Measurements from ENCODE around the gene LRSAM1.

LRSAM1 gene

GRCh38 chr9:127537792-127538191 lies 86.5 kb downstream of the LRSAM1 start:
- no peak for DNase-seq

DNA sequence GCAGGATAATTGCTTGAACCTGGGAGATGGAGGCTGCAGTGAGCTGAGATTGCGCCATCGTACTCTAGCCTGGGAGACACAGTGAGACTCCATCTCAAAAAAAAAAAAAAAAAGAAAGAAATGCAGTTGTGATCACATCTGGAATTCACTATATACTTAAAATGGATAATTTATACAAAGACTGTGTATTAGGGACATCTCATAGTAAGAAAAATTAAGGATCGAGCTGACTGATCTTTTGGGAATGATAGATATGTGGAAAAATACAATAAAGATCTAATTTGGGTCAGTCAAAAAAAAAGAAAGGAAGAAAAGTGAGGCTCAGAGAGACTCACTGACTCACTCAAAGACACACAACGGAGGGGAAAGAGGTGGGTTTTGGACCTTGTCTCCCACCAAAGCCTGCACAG lies 87.5 kb downstream of the LRSAM1 start:
- DNase-seq, result no peak

DNA sequence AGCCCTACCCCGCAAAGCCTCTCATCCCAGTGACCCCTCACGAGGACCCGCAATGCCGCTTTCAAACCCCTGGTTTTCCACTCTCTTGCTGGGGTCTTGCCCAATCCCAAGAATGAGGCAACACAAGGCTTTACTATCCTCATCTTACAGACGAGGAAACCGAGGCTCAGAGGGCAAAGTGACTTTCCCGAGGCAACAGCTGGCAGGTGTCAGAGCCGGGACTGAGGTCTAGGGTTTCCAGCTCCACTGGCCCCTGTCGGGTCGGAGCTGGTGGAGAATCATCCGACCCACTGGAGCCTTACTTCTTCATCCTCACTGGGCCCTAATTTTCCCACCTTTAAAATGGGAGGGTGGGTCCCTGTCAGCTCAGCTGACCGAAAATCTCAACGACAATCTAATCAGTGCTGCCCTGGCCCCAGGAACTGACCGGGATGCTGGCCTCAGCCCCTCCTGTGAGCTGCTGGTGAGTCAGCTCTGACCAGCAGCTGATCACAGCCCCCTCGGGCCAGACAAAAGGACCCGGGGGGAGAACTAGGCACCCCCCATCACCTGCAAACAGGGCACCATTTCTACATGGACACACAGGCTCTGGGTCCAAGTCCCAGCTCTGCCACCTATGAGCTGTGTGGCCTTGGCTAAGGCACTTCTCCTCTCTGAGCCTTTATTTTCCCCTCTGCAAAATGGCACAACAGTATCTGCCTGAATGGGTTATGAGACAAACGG lies 88.1 kb downstream of the LRSAM1 start:
- no peak for DNase-seq

DNA sequence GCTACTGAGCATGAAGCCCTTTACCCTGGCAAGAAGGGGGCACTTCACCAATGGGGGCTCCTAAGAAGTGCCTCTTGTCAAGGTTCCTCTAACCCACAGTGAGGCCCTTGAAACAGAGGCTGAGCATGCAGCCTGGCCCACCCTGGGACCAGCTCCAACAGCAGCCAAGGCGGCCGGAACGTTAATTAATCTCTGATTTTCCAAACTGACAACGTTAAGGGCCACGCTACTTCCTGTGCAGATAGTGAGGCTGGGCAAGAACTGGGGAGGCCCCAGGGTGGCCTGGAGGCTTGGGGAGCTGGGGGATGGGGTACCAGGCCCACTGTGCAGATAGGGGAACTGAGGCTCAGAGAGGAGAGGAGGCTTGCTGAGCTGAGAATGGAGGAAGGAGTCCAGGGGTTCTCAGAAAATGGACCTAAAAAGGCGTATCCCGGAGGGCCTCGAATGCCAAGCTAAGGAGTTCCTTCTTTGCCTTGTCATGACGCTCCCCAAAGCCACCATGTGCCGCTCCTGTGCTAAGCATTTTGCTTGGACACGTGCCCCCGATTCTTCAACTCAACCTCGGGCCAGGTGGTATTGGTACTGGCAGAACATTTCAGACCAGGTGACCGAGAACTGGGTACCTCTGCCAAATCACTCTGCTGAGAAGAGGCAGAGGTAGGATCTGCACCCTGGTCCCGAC lies 88.8 kb downstream of the LRSAM1 start:
- no peak for DNase-seq

DNA sequence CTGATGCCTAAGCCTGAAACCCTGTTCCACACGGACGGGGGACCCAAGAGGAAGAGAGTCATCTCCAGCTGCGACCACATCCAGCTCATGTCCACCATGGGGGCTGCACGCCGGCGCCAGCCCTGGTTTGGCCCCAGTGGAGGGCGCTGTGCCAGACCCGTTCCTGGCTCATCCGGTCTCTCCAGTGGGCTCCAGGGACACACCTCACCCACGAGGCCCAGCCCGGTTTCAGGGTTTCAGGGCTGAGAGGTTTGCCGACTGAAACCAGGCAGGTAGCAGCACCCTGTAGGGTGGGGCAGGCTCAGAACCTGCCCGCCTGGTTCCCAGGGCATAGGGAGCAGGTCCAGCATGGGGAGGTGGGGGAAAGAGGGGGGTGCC lies 89.3 kb downstream of the LRSAM1 start:
- no peak for DNase-seq

- no peak for DNase-seq
These were observed 89.9 kb downstream of the LRSAM1 start for GRCh38 chr9:127541176-127541575.

DNA sequence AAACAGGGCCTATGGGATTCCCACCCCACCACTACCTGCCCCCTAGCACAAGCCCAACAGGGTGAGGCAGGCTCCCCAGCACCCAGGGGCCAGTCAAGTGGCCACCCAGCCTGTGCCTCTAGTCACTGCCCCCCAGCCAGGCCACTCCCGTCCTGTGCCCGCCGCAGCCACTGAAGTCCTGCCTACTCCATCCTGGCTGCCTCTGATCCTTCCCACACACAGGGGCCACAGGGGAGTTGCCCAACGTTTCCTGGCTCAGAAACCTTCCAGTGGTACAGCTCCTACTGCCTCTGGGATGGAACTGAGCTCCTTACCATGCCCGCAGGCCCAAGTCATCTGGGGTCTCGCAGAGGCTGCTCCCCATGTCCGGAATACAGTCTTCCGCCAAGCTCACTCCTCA lies 90.6 kb downstream of the LRSAM1 start:
- no peak for DNase-seq

DNA sequence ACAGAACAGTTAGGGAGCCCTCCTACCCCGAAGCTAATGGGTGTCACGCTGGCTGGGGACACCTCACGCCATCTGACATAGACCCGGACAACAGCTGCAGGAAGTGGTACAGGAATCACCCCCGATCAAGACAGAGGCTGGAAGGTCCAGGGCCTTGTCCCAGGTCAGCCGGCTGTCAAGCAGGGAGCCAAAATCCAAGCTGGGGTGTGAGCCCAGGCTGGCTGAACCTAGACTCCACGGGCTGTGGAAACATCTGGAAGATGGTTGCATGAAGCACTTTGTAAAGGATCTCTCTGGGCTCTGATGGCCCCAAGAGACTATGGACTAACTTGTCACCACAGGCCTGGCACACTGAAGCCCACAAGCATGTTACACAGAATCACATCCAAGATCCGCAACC lies 91.9 kb downstream of the LRSAM1 start:
- no peak for DNase-seq

DNA sequence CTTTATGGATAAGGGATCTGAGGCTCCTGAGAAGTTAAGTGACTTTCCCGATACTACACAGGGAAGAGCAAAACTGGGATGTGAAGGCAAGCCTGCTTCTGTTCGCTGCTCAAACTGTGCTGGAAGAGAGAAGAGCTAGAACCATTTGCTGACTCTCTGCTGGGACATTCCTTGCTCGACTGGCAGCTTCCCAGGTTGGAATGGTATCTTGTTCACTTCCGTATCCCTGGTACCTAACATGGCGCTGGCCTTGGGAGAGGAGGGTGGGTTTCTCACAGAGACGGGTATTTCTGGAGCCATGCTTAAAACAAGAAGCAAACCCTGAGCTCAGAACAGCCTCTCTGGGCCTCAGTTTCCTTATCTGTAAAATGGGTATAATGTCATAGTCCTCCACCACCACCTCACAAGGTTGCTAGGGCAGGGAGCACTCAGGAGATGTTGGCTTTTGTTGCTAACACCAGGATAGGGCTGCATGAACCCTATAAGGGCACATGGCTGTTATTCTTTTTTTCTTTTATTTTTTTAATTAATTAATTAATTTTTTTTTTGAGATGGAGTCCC lies 92.7 kb downstream of the LRSAM1 start:
- DNase-seq, result no peak

GRCh38 chr9:127545196-127546124 lies 94.2 kb downstream of the LRSAM1 start:
- no peak for DNase-seq

DNA sequence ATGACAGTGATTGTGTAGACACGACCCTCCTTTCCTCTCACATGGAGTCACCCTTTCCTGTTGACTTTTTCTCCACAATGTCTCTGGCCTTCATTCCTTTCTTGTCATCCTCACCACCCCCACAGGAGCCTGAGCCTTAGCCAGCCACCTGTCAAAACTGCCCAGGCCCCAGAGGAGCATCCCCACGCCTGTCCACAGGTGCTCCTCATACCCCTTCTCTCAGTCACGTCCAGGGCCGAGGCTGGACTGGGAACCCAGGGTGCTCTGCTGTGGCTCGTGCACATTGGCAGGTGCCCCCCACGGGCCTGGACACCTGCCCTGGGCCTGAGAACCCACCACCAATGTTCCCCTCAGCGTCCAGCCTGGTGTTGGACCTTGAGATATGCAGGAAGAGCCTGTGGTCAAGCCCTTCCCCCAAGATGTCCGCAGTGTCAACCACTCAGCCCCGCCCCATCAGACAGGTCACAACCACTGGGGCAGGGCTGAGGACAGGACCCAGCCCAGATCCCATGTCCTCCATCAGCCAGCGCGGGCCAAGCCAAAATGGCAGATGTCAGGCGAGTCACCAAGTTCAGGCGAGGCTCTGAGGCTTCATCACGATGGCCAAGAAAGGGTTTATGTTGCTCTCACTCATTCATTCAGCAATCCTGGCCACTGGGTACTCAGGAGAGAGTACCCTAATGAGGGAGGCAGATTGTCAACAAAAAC lies 95.0 kb downstream of the LRSAM1 start:
- DNase-seq, result no peak

- no peak for DNase-seq
These were observed 97.1 kb downstream of the LRSAM1 start for GRCh38 chr9:127548352-127548881.

GRCh38 chr9:127549218-127549617 lies 97.9 kb downstream of the LRSAM1 start:
- DNase-seq, result no peak

DNA sequence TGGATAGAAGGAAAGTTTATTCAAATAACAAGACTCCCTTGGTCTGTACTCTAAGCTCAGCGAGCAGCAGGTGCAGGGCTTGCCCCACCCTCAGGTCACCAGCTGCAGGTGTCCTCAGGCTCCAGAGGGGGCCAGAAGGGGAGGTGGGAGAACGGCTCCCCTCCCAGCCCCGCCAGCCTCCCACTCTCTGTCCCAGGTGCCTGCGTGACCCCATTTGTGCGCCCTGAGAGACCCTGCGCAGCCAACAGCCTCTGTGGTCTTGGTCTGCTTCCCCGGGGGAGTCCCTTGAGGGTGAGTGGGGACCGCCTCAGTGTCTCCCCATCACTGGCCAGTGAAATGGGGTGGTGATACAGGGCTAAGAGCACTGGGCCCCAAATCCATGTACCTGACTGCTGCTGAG lies 98.4 kb downstream of the LRSAM1 start:
- DNase-seq, result peak; percentile 7

- no peak for DNase-seq
These were observed 99.0 kb downstream of the LRSAM1 start for GRCh38 chr9:127550282-127550681.

- DNase-seq, result no peak
These were observed 99.4 kb downstream of the LRSAM1 start for GRCh38 chr9:127550751-127551150.
